Breast epithelium (tissue), 4 donors: ENCODE measurements around the gene AP5S1. TPM values are rescaled to one million over a fixed set of nuclear protein-coding genes. Genes with fewer than 3 reads are reported as not detected.

ENCODE experiments used
- DNase-seq, 2 donors: peaks; one replicate each; pipeline ENCODE4 v3.0.0-alpha.2; 2019; ENCODE audit warnings: low spot score in 2 of 2
- H3K27ac ChIP-seq, 2 donors: fragments of 200-600 bp; sonication (generic) in 1 of 2; one replicate each; pipeline ENCODE4 v1.5.1; 2016 to 2019; ENCODE audit warnings: mild to moderate bottlenecking in 1 of 2
- H3K27me3 ChIP-seq, 2 donors: fragments of 200-600 bp; sonication (generic) in 1 of 2; one replicate each; pipeline versions ENCODE4 v1.5.1 to v1.6.0; 2017 to 2019; ENCODE audit warnings: control low read depth in 1 of 2, mild to moderate bottlenecking in 1 of 2
- H3K36me3 ChIP-seq: fragments of 200-600 bp; one replicate; pipeline ENCODE4 v1.5.1; 2019
- H3K4me1 ChIP-seq, 2 donors: fragments of 200-600 bp; sonication (generic); one replicate each; pipeline ENCODE4 v1.5.1; 2016 to 2019; ENCODE audit warnings: control low read depth in 1 of 2
- H3K4me3 ChIP-seq, 3 donors: fragments of 200-600 bp; sonication (generic); 1 replicate in 2 of 3; 2 replicates in 1 of 3; pipeline ENCODE4 v1.5.1; 2016 to 2019; ENCODE audit warnings: mild to moderate bottlenecking in 3 of 3, moderate library complexity in 2 of 3
- H3K9me3 ChIP-seq, 2 donors: fragments of 200-600 bp; sonication (generic) in 1 of 2; one replicate each; pipeline ENCODE4 v1.5.1; 2016 to 2019; ENCODE audit warnings: control low read depth in 1 of 2
- POLR2A ChIP-seq: fragments of 450-650 bp; IDR thresholded peaks from one replicate; pipeline ENCODE4 v1.6.1; 2016; ENCODE audit warnings: antibody characterized with exemption, mild to moderate bottlenecking, moderate library complexity
- POLR2AphosphoS5 ChIP-seq, 3 donors: sonication (generic); formaldehyde crosslinking; IDR thresholded peaks; one replicate each; pipeline ENCODE4 v1.6.1; 2017; ENCODE audit warnings: antibody characterized with exemption in 3 of 3
- intact Hi-C: fragments of 100-400 bp; cut with DNase I; formaldehyde crosslinking; loops from one replicate; pipeline ENCODE4 v1.15.1; 2023; ENCODE audit warnings: low total_unique reads
- total RNA-seq, 3 donors: library from RNA; depleted of rRNA; stranded (reverse); fragments of >200 nt; gene quantifications; one replicate each; pipeline ENCODE4 v1.1.0, GENCODE V29; 2016
- TF ChIP-seq, protein P1 (sequence below), 3 donors: fragments of 450-650 bp; IDR thresholded peaks; one replicate each; pipeline ENCODE4 v1.5.1; 2016 to 2017; ENCODE audit warnings: antibody characterized with exemption in 3 of 3, mild to moderate bottlenecking in 3 of 3, moderate library complexity in 3 of 3

AP5S1 gene
- total RNA-seq, 3 donors from 2014 or later = 11.1 to 13.8 (median 11.8) TPM

DNA sequence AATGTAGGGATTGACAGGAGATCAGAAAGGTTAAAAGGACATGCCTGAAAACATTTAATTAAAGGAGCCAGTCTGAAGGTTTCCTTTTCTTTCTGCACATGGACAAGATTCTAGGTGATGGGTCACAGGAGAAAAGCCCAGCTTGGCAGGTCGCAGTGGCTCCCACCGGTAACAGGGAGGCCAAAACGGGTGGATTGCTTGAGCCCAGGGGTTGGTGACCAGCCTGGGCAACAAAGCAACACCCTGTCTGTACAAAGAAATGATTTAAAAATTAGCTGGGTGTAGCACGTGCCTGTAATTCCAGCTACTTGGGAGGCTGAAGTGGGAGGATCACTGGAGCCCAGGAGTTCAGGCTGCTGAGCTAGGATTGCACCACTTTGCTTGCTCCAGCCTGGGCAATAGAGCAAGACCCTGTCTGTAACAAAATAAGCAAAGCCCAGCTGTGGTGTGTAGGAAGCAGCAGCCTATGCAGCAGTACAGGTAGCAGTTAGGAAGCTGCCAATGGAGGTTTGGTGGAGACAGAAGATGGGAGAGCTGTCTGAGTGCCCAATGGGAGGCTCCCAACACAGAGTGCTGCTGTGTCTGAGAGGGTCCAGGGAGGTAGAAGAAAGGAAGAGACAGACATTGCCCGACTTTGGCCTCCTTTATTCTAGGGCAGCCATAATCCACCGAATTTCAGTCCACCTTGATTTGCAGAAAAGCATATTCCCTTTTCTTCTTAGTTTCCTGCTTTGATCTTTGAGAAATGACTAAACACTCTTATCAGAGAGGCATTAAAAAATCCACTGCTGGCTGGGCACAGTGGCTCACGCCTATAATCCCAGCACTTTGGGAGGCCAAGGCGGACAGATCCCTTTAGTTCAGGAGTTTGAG is 7.1 kb upstream of the AP5S1 start:
- peak overlapping the region; percentile 88 to 94 for H3K27ac ChIP-seq
- DNase-seq = no peak
- no peaks in the 10 kb centered on the region for H3K27me3 ChIP-seq
- H3K36me3 ChIP-seq = no peaks in the 10 kb centered on the region
- intact Hi-C loops = loop anchor here (10.0 kb wide), 1 partner anchor 122 kb away; no protein-coding TSS in a partner anchor
- H3K4me1 ChIP-seq = peaks cover 4 to 8% of the 10 kb centered on the region in 2 donors
- TF ChIP-seq, protein P1, sequence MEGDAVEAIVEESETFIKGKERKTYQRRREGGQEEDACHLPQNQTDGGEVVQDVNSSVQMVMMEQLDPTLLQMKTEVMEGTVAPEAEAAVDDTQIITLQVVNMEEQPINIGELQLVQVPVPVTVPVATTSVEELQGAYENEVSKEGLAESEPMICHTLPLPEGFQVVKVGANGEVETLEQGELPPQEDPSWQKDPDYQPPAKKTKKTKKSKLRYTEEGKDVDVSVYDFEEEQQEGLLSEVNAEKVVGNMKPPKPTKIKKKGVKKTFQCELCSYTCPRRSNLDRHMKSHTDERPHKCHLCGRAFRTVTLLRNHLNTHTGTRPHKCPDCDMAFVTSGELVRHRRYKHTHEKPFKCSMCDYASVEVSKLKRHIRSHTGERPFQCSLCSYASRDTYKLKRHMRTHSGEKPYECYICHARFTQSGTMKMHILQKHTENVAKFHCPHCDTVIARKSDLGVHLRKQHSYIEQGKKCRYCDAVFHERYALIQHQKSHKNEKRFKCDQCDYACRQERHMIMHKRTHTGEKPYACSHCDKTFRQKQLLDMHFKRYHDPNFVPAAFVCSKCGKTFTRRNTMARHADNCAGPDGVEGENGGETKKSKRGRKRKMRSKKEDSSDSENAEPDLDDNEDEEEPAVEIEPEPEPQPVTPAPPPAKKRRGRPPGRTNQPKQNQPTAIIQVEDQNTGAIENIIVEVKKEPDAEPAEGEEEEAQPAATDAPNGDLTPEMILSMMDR (IDR thresholded peaks at IDR 0.05) = no peak
- TF ChIP-seq POLR2A (no peak), POLR2AphosphoS5 (IDR thresholded peaks at IDR 0.05) (no peak)
- no peaks in the 10 kb centered on the region for H3K9me3 ChIP-seq
- H3K4me3 ChIP-seq = no peak overlapping the region

DNA sequence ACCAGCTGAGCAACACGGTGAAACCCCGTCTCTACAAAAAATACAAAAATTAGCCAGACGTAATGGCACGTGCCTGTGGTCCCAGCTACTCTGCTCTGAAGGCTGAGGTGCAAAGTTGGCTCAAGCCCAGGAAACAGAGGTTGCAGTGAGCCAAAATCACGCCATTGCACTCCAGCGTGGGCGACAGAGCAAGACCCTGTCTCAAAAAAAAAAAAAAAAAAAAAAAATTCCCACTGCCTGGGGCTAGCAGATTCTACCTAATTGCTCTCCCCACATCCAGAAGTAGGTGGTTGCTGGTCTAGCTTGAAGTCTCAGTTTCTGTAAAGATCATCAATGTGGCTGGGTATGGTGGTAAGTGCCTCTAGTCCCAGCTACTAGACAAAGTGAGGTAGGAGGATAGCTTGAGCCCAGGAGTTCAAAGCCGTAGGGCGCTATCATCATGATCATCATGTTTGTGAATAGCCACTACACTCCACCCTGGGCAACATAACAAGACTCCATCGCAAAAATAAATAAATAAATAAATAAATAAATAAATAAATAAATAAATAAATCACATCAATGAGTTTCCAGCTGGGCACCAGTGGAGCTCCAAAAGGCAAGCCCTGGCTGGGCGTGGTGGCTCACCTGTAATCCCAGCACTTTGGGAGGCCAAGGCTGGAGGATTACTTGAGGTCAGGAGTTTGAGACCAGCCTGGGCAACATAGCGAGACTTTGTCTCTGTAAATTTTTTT is 6.3 kb upstream of the AP5S1 start:
- intact Hi-C loops = loop anchor here (10.0 kb wide), 1 partner anchor 121 kb away; no protein-coding TSS in a partner anchor
- Histone ChIP-seq H3K9me3 (no peaks in the 10 kb centered on the region), H3K36me3 (no peaks in the 10 kb centered on the region), H3K27me3 (no peaks in the 10 kb centered on the region), H3K27ac (peak overlapping the region; percentile 88 to 94), H3K4me3 (no peak overlapping the region), H3K4me1 (peaks cover 4 to 8% of the 10 kb centered on the region in 2 donors)
- TF ChIP-seq POLR2A = no peak
- TF ChIP-seq, protein P1 (IDR thresholded peaks at IDR 0.05) = no peak
- no peak for TF ChIP-seq POLR2AphosphoS5 (IDR thresholded peaks at IDR 0.05)
- no peak for DNase-seq

DNA sequence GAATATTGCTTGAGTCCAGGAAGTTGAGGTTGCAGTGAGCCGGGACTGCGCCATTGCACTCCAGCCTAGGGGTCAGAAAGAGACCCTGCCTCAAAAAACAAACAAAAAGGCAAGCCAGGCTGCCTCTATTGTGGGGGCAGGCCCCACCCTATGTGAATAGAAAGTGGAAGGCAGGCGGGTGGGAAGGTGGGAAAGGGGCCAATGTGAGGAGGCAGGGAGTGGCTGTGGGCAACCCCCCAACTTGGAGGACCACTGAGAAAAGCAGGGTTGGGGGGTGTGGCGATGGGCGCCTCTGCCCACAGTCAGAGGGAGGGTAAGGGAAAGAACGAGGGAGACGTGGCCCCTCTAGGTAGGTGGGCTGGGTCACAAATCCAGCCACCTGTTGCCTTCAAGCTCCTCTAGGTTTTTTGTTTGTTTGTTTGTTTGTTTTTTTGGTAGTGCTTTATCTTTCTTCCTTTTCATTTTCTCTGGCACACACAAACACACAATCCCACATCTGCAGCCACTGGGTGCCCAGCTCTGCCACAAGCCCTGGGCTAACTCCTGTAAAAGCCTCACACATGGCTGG is 5.3 kb upstream of the AP5S1 start:
- TF ChIP-seq POLR2A = no peak
- TF ChIP-seq POLR2AphosphoS5 (IDR thresholded peaks at IDR 0.05) = no peak
- TF ChIP-seq, protein P1 (IDR thresholded peaks at IDR 0.05) = no peak
- DNase-seq = no peak

DNA sequence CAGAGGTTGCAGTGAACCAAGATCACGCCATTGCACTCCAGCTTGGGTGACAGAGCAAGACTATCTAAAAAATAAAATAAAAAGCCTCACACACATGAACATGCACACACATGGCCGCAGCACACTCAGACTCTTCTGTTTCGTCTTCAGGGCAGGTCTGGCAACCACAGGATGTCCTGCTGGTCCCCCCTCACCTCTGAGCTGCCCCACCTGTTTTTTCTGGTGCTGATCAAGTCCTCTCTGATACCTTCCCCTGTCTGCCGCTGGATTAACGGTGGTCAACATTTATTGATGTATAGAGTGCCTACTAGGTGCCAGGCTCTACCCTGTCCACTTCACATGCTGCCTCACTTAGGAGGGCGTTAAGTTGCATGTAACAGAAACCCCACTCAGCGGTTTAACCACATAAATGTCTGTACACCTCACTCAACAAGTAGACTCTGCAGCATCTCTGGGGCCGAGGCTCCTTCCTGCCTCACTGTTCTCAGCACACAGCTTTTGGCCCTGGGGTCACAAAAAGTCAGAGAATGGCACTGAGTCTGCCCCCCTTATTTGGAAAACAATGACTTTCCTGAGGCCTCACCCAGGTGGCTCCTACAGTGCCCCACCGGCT is 4.5 kb upstream of the AP5S1 start:
- Histone ChIP-seq H3K27ac (no peak overlapping the region), H3K4me1 (peaks cover 0 to 6% of the 10 kb centered on the region in 2 donors), H3K9me3 (no peaks in the 10 kb centered on the region), H3K36me3 (no peaks in the 10 kb centered on the region), H3K27me3 (no peaks in the 10 kb centered on the region), H3K4me3 (no peak overlapping the region)
- intact Hi-C loops = loop anchor here (10.0 kb wide), 1 partner anchor 119 kb away; no protein-coding TSS in a partner anchor
- TF ChIP-seq, protein P1 (IDR thresholded peaks at IDR 0.05) = no peak
- TF ChIP-seq POLR2AphosphoS5 (IDR thresholded peaks at IDR 0.05) (no peak), POLR2A (no peak)
- DNase-seq = no peak

More for the DNA sequence above, 5.3 kb upstream of the AP5S1 start:
- Histone ChIP-seq H3K9me3 (no peaks in the 10 kb centered on the region), H3K4me3 (no peak overlapping the region), H3K27me3 (no peaks in the 10 kb centered on the region), H3K27ac (no peak overlapping the region), H3K4me1 (peaks cover 4 to 8% of the 10 kb centered on the region in 2 donors), H3K36me3 (no peaks in the 10 kb centered on the region)
- intact Hi-C loops = loop anchor here (10.0 kb wide), 1 partner anchor 120 kb away; no protein-coding TSS in a partner anchor
